Measurements from ENCODE around the gene BTBD9. TPM values are rescaled to one million over a fixed set of nuclear protein-coding genes. Genes with fewer than 3 reads are reported as not detected.
A peak's percentile ranks its signal among the peaks of the same experiment; 100 is the strongest.

Gene BTBD9
- total RNA-seq, 6 experiments from 2014 or later = 4.5 to 7.5 (median 5.7) TPM

- ATAC-seq (no peak), DNase-seq (no peak)
- H3K4me1 ChIP-seq = peaks cover 0 to under 1% (median 0%) of the 10 kb centered on the region in 4 donors
- TF ChIP-seq CTCF (IDR thresholded peaks at IDR 0.05) (no peak), POLR2A (IDR thresholded peaks at IDR 0.05) (no peak)
- H3K4me3 ChIP-seq = no peak overlapping the region
- no peaks in the 10 kb centered on the region for H3K36me3 ChIP-seq
- H3K27ac ChIP-seq = no peak overlapping the region
- no peaks in the 10 kb centered on the region for H3K9me3 ChIP-seq
- intact Hi-C loops (cut with DNase I) = no loop called here
- H3K27me3 ChIP-seq = no peaks in the 10 kb centered on the region
Measured at GRCh38 chr6:38445336-38445735, 194.4 kb downstream of the BTBD9 start.

- TF ChIP-seq POLR2A (IDR thresholded peaks at IDR 0.05) (no peak), CTCF (IDR thresholded peaks at IDR 0.05) (no peak)
- Histone ChIP-seq H3K27me3 (no peaks in the 10 kb centered on the region), H3K27ac (no peak overlapping the region), H3K4me3 (no peak overlapping the region), H3K4me1 (no peaks in the 10 kb centered on the region), H3K36me3 (no peaks in the 10 kb centered on the region), H3K9me3 (no peaks in the 10 kb centered on the region)
- intact Hi-C loops (cut with DNase I) = no loop called here
- ATAC-seq = peak; percentile 42 to 58 (median 46)
- WGBS (ENCODE audit: insufficient coverage, low coverage, low lambda C conversion rate, missing lambda C conversion rate) = 57% methylated on average over 6 of the region's 6 CpGs
- DNase-seq = no peak
Measured at GRCh38 chr6:38443352-38444144, 196.2 kb downstream of the BTBD9 start.

GRCh38 chr6:38438097-38438496 lies 201.6 kb downstream of the BTBD9 start:
- H3K36me3 ChIP-seq = no peaks in the 10 kb centered on the region
- TF ChIP-seq CTCF (IDR thresholded peaks at IDR 0.05) (no peak), POLR2A (IDR thresholded peaks at IDR 0.05) (no peak)
- 70% methylated on average over 1 of the region's 1 CpG for WGBS (ENCODE audit: insufficient coverage, low coverage, low lambda C conversion rate, missing lambda C conversion rate)
- H3K27me3 ChIP-seq = no peaks in the 10 kb centered on the region
- ATAC-seq (no peak), DNase-seq (no peak)
- H3K9me3 ChIP-seq = no peaks in the 10 kb centered on the region
- H3K4me1 ChIP-seq = no peaks in the 10 kb centered on the region
- intact Hi-C loops (cut with DNase I) = no loop called here
- no peak overlapping the region for H3K27ac ChIP-seq
- no peak overlapping the region for H3K4me3 ChIP-seq

- no peaks in the 10 kb centered on the region for H3K27me3 ChIP-seq
- 83% methylated on average over 10 of the region's 10 CpGs for WGBS (ENCODE audit: insufficient coverage, low coverage, low lambda C conversion rate, missing lambda C conversion rate)
- H3K27ac ChIP-seq = no peak overlapping the region
- H3K36me3 ChIP-seq = no peaks in the 10 kb centered on the region
- no peaks in the 10 kb centered on the region for H3K4me1 ChIP-seq
- TF ChIP-seq CTCF (IDR thresholded peaks at IDR 0.05) = no peak
- TF ChIP-seq POLR2A (IDR thresholded peaks at IDR 0.05) = no peak
- ATAC-seq = no peak
- intact Hi-C loops (cut with DNase I) = no loop called here
- H3K9me3 ChIP-seq = no peaks in the 10 kb centered on the region
- DNase-seq = no peak
- H3K4me3 ChIP-seq = no peak overlapping the region
Measured at GRCh38 chr6:38436726-38437465, 202.8 kb downstream of the BTBD9 start.
